ENCODE results near the gene POMT2. TPM values are rescaled to one million over a fixed set of nuclear protein-coding genes. Genes with fewer than 3 reads are reported as not detected.

Gene POMT2
- total and polyA plus RNA-seq, 2 donors (not counting 3 experiments of a cell fraction or from before 2014, with no cell fraction given), result 19.5 to 48.2 TPM

DNA sequence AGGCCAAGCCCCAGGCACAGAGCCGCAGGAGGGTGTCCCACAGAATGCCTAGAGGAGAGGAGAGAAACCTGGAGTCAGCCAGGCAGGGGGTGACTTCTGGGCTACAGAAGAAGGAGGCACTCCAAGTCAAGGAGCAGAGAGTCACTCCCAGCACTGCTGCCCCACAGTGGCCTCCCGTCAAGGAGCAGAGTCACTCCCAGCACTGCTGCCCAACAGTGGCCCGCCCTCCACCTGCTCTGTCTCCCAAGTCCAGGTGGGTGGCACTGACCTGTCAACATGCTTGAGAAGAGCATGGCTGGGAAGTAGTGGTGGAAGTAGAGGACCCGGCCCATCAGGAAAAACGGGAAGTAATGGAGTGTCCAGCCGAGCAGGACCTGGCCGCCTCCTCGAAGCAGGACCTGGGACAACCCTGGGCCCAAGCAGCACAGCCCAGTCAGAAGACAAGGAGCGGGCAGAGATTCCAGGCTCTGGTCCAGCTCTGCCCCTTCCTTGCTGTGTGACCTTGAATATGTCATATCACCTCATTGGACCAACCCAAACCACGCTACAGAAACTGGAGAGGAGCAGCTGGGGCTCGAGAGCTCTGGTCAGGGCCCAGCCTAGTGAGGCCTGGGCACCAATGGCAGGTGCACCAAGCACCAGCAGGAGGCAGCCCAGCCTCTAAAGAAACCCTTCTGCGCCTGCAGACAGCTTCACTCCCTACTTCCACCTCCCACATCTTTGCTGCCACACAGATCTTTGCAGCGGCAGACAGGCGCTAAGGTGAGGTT, 42.0 kb downstream of the POMT2 start:
- Histone ChIP-seq H3K4me1 (ENCODE audit: control insufficient read depth, extremely low read depth, insufficient read depth, low read length) (no peaks in the 10 kb centered on the region), H3K9ac (replicated peaks; ENCODE audit: extremely low read depth, insufficient read depth, low read length) (no peak overlapping the region), H3K79me2 (ENCODE audit: control insufficient read depth, insufficient read depth, low read length) (no peaks in the 10 kb centered on the region), H3K4me3 (replicated peaks in 1 of 3; ENCODE audit: insufficient read depth in 1 of 3, low read depth in 1 of 3, low read length in 3 of 3) (no peak overlapping the region), H4K20me1 (replicated peaks; ENCODE audit: control insufficient read depth, extremely low read depth, insufficient read depth, low read length) (no peaks in the 10 kb centered on the region), H3K36me3 (ENCODE audit: control insufficient read depth in 2 of 2, extremely low read depth in 1 of 2, insufficient read depth in 2 of 2, low read length in 2 of 2) (peaks cover 4 to 7% of the 10 kb centered on the region in 2 experiments), H3K27me3 (ENCODE audit: control insufficient read depth in 2 of 2, insufficient read depth in 2 of 2, low read length in 2 of 2) (no peaks in the 10 kb centered on the region), H3K9me3 (replicated peaks; ENCODE audit: control insufficient read depth, insufficient read depth, low read length) (no peaks in the 10 kb centered on the region), H3K9me1 (replicated peaks; ENCODE audit: control insufficient read depth, extremely low read depth, insufficient read depth, low read length) (no peaks in the 10 kb centered on the region), H3K27ac (ENCODE audit: insufficient read depth, low read depth, low read length) (no peak overlapping the region), H3K4me2 (ENCODE audit: insufficient read depth, low read length) (no peak overlapping the region), H2AFZ (ENCODE audit: low read depth, low read length) (no peak overlapping the region)
- BruUV-seq (replicated peaks), result no TSS peak
- FAIRE-seq, result no peak
- no peak for TF ChIP-seq POLR2AphosphoS5 (IDR thresholded peaks at IDR 0.05; ENCODE audit: insufficient read depth, low read depth, low read length)
- no peak for TF ChIP-seq EZH2 (IDR thresholded peaks at IDR 0.05; ENCODE audit: borderline replicate concordance, low read depth, low read length, severe bottlenecking)
- TF ChIP-seq MYC (IDR thresholded peaks at IDR 0.05; ENCODE audit: low read depth, low read length), result no peak
- no peak for TF ChIP-seq FOS (IDR thresholded peaks at IDR 0.05; ENCODE audit: borderline replicate concordance, insufficient read depth, low read length)
- TF ChIP-seq MAX (IDR thresholded peaks at IDR 0.05; ENCODE audit: insufficient read depth, insufficient read length), result no peak
- TF ChIP-seq GATA2 (IDR thresholded peaks at IDR 0.05; ENCODE audit: insufficient read depth, insufficient read length, low read depth, low read length), result no peak
- TF ChIP-seq, protein P1, sequence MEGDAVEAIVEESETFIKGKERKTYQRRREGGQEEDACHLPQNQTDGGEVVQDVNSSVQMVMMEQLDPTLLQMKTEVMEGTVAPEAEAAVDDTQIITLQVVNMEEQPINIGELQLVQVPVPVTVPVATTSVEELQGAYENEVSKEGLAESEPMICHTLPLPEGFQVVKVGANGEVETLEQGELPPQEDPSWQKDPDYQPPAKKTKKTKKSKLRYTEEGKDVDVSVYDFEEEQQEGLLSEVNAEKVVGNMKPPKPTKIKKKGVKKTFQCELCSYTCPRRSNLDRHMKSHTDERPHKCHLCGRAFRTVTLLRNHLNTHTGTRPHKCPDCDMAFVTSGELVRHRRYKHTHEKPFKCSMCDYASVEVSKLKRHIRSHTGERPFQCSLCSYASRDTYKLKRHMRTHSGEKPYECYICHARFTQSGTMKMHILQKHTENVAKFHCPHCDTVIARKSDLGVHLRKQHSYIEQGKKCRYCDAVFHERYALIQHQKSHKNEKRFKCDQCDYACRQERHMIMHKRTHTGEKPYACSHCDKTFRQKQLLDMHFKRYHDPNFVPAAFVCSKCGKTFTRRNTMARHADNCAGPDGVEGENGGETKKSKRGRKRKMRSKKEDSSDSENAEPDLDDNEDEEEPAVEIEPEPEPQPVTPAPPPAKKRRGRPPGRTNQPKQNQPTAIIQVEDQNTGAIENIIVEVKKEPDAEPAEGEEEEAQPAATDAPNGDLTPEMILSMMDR (IDR thresholded peaks at IDR 0.05; ENCODE audit: extremely low read depth in 1 of 2, insufficient read depth in 1 of 2, low read depth in 1 of 2, low read length in 2 of 2), result no peak
- TF ChIP-seq JUN (IDR thresholded peaks at IDR 0.05; ENCODE audit: borderline replicate concordance, insufficient read depth, insufficient read length, low read depth), result no peak
- no peak for TF ChIP-seq POLR2A (IDR thresholded peaks at IDR 0.05; ENCODE audit: low read depth, low read length)
- DNase-seq (ENCODE audit: low read depth, low spot score), result no peak
- ChIA-PET CTCF (interaction anchor here (1.4 kb wide), 1 partner anchor 37 kb away, joined by 13 read pairs; no protein-coding TSS in a partner anchor), POLR2A (no interaction called here)
- intact Hi-C loops (cut with micrococcal nuclease), result no loop called here
- dilution Hi-C loops (cut with MboI; ENCODE audit: extremely low pct_ligation_motif_present, low sequenced_read_pairs), result no loop called here
